Memory B cell (primary cell): ENCODE data around the gene AFDN.

Source experiments
- ATAC-seq: fragments of 150-1000 bp; cut with Tn5 transposase; 2 replicates; pipeline ENCODE4 v1.10.0; 2021; ENCODE audit warnings: low read depth, mild to moderate bottlenecking, moderate library complexity
- DNase-seq, 2 donors: peaks; one replicate each; pipeline ENCODE4 v3.0.0; 2022; ENCODE audit warnings: low spot score in 2 of 2
- H3K27ac Mint-ChIP-seq: one replicate; pipeline ENCODE4 v1.8.0; 2022; ENCODE audit warnings: mild to moderate bottlenecking, moderate library complexity, mixed read lengths
- H3K27me3 Mint-ChIP-seq: one replicate; pipeline ENCODE4 v1.8.0; 2022; ENCODE audit warnings: mixed read lengths
- H3K36me3 Mint-ChIP-seq: one replicate; pipeline ENCODE4 v1.8.0; 2022; ENCODE audit warnings: mild to moderate bottlenecking, mixed read lengths
- H3K4me1 Mint-ChIP-seq: one replicate; pipeline ENCODE4 v1.8.0; 2022; ENCODE audit warnings: mixed read lengths
- H3K4me3 Mint-ChIP-seq: one replicate; pipeline ENCODE4 v1.8.0; 2022; ENCODE audit warnings: mild to moderate bottlenecking, moderate library complexity, mixed read lengths
- H3K9me3 Mint-ChIP-seq: one replicate; pipeline ENCODE4 v1.8.0; 2022; ENCODE audit warnings: mixed read lengths

The AFDN gene

DNA sequence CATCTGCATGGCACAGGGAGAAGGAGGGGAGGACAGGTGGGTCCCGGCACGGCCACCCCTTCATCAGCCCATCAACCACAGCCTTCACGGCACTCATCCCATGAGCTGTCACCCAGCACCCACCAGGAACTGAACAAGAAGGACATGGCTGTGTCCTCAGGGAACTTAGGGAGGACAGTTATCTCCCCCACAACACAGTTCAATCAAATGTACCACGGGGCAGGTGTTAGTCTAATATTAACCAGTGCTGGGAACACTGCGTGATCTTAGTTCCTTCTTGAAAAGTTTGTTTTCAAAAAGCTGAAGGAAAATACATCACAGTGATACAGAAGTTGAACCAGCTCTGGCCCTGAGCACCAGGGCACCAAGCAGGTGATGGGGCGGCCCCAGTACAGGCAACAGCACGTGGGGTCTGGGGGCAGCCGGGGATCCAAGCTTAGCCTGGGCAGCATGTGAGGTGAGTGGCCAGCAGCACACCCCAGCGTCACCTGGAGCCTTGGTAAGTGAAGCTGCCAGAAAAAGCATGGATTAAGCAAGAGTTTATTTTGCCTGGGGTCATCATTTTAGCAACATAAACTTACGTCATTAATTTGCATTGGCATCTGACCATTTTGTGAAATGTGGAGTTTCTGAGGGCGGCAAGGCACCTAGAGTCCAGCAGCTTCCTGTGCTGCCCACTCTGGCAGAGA lies 35.5 kb upstream of the AFDN start:
- Mint-ChIP-seq H3K4me1 (peaks cover 7% of the 10 kb centered on the region), H3K4me3 (no peak overlapping the region), H3K27ac (no peak overlapping the region), H3K27me3 (peaks cover 24% of the 10 kb centered on the region), H3K9me3 (no peaks in the 10 kb centered on the region), H3K36me3 (no peaks in the 10 kb centered on the region)
- no peak for DNase-seq
- ATAC-seq: no peak

DNA sequence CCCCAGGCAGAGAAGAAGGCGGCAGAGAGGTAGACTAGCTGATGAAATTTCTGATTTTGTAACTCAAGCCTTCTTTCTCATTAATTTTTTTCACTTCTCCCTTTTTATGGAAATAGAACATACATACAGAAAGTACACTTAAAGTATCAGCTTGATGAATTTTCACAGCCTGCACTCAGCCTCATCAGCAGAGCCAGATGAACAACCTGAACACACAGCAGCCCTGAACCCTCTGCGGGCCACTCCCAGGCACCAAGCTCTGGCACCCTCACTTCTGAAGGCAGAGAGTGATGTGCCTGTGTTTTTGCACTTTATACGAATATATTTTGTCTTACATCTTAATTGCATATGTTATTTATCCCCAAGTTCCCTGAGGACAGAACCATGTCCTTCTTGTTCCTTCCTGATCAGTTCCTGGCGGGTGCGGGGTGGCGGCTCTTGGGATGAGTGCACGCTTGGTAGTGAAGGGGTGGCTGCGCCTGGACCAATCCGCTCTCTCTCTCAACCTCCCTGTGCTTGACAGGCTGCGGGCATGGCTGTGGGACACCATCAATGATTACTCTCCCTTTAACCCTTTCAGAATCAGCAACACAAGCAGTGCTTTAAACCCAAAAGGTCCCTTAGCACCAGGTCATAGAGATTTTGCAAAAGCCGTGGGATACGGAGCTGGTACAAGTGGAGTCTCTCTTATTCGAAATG lies 34.8 kb upstream of the AFDN start:
- Mint-ChIP-seq H3K9me3 (no peaks in the 10 kb centered on the region), H3K27ac (no peak overlapping the region), H3K36me3 (no peaks in the 10 kb centered on the region), H3K4me3 (no peak overlapping the region), H3K27me3 (peaks cover 24% of the 10 kb centered on the region), H3K4me1 (peaks cover 7% of the 10 kb centered on the region)
- no peak for DNase-seq
- ATAC-seq: no peak

DNA sequence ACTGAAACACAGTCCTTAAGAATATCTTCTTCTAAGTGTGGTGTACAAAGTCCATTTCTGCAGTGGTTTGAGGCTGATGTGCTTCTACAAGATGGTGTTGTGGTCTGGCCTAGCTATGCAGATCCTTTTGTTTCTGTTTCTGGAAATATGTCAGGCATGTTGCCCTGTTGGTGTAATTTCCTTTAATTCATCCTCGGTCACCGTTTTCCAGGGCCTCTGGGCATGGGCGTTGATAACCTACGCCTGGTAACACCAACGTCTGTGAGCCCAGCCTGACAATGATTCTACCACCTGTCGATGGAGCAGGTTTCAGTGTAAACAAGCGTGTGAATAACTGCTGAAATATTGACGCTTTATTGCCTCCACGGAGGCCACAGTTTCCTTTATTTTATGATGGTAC lies 33.3 kb upstream of the AFDN start:
- Mint-ChIP-seq H3K27me3 (peaks cover 26% of the 10 kb centered on the region), H3K4me3 (no peak overlapping the region), H3K4me1 (peaks cover 7% of the 10 kb centered on the region), H3K36me3 (no peaks in the 10 kb centered on the region), H3K9me3 (no peaks in the 10 kb centered on the region), H3K27ac (no peak overlapping the region)
- no peak for ATAC-seq
- no peak for DNase-seq

DNA sequence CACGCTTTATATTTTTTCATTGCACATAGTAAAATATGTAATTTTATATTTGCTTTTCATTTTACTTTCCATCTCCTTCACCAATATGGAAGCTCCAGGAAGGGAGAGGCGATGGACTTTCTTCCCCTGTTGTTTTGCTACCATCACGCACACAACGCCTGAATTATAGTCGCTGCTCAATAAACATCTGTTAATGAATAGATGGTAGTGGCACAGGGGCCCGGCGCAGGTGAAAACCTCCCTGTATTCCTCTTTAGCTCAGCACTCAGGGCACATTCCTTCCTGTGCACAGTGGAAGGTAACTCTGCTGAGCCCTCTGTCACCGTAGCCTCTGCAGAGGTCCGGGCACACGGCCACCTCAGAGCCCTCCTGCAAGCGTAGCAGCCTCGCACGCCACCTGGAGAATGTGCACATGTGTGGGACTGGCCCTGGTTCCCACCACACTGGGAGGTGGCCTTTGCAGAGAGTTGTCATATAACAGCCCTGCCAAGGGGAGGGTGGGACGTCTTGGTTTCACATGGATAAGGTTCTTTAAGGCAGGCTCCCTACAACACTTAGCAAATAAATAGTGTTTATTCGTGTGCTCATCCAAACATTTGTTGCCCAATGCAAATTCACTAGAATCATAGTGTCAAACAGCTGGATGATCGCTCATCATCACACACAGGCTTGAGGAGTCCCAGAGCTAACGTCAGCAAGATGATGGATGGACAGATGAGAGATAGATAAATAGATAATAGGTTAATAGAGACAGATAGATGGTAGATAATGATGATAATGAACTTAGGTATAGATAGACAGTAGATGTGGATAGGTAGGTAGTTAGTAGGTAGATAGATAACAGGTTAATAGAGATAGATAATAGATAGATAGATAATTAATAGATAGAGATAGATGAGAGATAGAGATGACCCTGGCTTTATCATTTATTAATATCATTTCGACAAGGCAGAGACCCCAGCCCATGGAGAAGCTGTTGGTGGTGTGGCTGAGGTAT lies 32.3 kb upstream of the AFDN start:
- Mint-ChIP-seq H3K4me1 (peaks cover 7% of the 10 kb centered on the region), H3K27ac (no peak overlapping the region), H3K9me3 (no peaks in the 10 kb centered on the region), H3K27me3 (peaks cover 29% of the 10 kb centered on the region), H3K4me3 (no peak overlapping the region), H3K36me3 (no peaks in the 10 kb centered on the region)
- DNase-seq (no peak), ATAC-seq (no peak)

DNA sequence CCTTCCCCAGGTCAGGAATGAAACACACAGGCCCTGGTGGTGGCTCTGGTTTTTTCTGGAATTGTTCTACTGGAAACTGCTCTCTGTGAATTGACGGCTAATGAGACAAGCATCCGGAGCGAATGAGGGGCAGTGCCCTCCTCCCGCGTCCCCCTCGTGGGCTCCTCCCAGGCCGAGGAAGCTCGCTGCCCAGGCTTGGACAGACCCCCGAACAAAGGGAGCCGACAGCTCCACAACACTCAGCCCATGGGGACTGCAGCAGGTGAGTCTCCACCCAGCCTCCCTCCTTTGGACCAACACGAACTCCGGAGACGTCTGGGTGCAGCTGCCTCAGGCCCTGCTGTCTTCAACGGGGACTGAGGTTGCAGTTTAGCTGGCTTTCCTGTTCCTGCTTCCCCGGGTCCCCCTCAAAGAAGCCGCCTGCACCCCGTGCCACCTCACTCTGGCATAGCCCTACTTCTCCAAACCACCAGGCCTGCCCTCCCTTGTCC lies 31.3 kb upstream of the AFDN start:
- Mint-ChIP-seq H3K4me3 (no peak overlapping the region), H3K27ac (no peak overlapping the region), H3K9me3 (no peaks in the 10 kb centered on the region), H3K27me3 (peaks cover 24% of the 10 kb centered on the region), H3K36me3 (no peaks in the 10 kb centered on the region), H3K4me1 (peaks cover 7% of the 10 kb centered on the region)
- DNase-seq: no peak
- ATAC-seq: no peak

DNA sequence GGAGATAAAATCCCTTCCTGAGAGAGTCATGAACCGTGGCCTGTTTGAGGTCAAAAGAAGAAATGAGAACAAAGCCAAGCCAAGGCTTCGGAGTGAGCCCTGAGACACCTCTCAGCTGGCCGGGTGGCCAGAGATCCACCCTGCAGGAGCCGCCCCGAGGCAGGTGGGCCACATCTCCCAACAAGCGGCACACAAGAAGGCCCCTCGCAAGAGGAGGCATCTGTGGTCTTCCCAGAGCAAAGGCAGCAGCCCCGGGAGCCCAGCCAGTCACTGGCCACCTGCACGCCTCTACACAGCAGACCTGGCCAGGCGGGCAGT lies 30.9 kb upstream of the AFDN start:
- DNase-seq: no peak
- Mint-ChIP-seq H3K27me3 (peaks cover 19% of the 10 kb centered on the region), H3K9me3 (no peaks in the 10 kb centered on the region), H3K27ac (no peak overlapping the region), H3K4me3 (no peak overlapping the region), H3K4me1 (peaks cover 7% of the 10 kb centered on the region), H3K36me3 (no peaks in the 10 kb centered on the region)
- ATAC-seq: no peak

DNA sequence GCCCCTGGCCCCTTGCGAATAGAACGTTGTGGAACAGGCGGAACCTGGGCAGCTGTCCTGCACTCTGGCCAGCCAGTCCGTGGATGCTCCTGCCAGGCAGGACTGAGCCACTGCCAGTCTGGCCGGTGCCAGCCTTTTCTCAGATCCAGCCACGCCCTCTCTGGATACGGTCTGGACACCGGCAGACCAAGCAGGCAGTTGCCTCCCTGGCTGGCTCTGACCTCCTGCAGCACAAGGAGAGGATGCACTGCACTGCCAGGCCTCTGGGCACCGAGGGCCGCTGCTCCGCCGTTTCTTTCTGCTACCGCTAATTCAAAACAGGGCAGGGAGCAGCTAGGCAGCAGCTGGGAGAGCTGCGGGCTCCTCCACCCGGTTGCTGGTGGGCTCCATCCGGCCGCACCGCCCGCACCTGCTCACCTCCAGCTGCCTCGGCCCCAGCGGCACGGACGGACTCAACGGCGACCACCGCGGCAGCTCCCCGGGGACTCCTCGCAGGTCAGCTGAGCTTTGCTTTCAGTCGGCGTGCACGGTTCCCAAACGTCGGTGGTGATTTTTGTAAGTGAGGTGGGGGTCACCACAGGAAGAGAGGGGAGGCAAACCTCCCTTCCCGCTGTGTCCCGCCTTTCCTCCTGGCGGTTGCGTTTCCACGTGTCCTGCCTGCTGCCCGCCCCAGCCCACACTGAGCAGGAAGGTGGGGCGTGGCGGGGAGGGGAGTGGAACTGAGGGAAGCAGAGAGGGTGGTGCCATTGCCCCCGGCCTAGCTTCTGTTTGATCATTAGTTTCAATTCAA lies 30.3 kb upstream of the AFDN start:
- Mint-ChIP-seq H3K27ac (no peak overlapping the region), H3K4me1 (peaks cover 7% of the 10 kb centered on the region)
- no peak for DNase-seq

DNA sequence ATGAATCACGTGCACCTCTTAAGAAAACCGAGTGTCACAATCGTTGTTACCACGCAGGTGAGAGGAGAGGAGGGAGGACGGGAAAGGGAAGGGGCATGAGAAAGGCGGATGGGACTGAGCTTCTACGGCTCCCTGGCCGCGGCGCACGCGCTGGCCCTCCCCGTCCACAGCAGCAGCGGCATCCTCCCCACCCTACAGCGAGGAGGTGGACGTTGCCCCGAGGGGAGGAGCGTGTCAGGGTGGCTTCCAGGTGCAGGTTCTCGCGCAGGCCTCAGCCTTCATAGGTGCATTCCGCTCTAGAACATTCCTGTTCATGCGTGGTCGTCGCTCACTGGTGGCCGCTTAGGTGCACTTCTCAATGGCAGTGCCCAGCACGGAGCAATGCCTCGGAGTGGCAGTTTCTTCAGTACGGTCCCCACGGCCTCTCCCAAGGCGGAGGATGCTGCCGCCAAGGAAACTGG lies 29.7 kb upstream of the AFDN start:
- H3K4me1 Mint-ChIP-seq: peaks cover 7% of the 10 kb centered on the region
- H3K27me3 Mint-ChIP-seq: peaks cover 23% of the 10 kb centered on the region
- no peaks in the 10 kb centered on the region for H3K9me3 Mint-ChIP-seq
- no peak overlapping the region for H3K27ac Mint-ChIP-seq
- DNase-seq (no peak), ATAC-seq (no peak)
- no peaks in the 10 kb centered on the region for H3K36me3 Mint-ChIP-seq
- peak overlapping the region; percentile 55 for H3K4me3 Mint-ChIP-seq

More for the DNA sequence above, 30.3 kb upstream of the AFDN start:
- peaks cover 19% of the 10 kb centered on the region for H3K27me3 Mint-ChIP-seq
- H3K4me3 Mint-ChIP-seq: peak overlapping the region; percentile 55
- H3K36me3 Mint-ChIP-seq: no peaks in the 10 kb centered on the region
- peak; percentile 41 for ATAC-seq
- H3K9me3 Mint-ChIP-seq: no peaks in the 10 kb centered on the region

DNA sequence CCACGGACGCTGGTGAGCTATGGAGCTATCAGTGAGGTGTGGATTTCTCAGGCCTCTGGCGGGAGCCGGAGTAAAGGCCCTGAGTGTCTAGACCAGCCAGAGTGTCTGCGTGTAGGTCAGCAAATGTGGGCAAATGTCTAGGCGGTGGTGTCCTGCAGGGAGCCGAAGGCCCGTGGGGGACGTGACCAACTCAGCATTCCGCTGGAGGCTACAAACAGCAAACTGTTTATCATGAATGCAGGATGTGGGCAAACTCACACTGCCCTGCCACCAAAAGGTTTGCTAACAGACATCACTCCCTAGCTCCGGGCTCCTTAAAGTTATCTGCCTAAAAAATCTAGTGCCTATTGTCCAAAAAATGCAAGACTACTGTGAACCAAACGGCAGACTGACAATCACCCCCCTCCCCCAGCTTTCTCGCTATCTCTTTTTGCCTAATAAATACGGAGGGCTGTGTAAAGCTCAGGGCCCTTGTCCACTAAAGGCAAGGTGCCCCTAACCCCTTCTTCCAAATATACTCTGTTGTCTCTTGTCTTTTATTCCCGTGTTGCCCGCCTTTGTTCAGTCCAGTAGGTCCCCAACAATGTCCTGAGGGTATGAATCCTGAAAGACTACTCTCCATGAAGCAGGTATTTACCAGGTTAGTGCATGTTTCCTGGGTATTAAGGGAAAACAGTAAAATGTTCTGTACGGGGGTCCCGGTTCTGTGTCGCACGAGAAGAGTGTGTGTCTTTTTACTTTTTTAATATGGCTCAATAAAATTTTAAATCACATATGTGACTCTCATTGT lies 29.0 kb upstream of the AFDN start:
- H3K27me3 Mint-ChIP-seq: peaks cover 23% of the 10 kb centered on the region
- no peak for DNase-seq
- no peaks in the 10 kb centered on the region for H3K9me3 Mint-ChIP-seq
- H3K4me1 Mint-ChIP-seq: peaks cover 7% of the 10 kb centered on the region
- ATAC-seq: no peak
- H3K36me3 Mint-ChIP-seq: no peaks in the 10 kb centered on the region
- H3K4me3 Mint-ChIP-seq: peak overlapping the region; percentile 22
- no peak overlapping the region for H3K27ac Mint-ChIP-seq

DNA sequence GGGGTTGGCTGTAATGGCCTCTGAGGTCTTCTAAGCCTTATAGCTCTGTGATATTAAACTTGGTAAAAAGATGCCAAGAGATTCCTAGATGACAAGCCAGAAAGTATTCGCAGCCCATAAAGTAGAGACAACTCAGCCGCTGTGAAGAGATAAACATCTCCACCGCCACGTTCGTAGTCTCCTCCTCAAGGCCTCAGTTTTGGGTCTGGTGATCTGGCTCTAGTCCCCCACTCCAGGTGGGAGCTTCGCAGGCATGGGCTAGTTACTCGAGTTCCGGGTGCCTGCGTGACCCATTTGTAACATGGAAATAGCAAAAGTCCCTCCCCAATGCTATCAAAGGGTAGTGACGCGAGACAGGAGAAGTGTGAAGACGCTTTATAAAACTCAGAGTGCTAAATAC lies 28.3 kb upstream of the AFDN start:
- DNase-seq: no peak

DNA sequence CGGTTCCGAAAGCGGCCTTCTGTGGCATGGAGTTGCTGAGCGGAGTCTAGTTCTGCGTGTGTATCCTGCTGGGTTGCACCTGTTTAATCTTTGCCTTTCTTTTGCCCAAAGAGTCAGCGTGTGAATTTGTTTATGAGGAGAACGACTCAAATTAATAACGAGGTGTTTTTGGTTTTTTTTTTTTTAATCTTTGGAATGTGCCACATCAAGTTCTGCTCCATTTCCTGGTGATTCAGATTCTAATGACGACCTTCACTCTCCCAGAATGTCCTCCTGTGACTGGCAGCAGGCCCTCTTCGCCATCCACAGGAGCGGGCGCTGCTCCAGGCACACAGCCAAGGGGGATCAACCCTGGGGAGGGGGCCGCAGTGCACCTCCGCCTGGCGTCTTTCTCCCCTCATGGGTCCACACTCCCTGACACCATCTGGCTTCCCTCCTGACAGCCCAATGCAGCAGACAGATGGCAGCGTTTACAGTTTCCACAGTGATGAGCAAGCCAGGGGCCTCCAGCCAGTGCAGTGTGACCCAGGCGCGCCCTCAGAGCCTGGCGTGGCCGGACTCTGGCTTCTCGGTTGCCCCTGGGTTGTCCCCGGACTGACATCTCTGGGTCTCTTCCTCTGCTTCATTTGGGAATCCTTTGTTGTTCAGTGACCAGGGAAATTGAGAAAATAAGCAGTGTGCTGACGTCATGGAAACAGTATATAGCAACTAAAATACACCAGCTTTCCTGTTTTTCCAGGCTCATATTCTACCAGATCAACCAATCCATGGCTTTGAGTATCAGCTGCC lies 27.5 kb upstream of the AFDN start:
- Mint-ChIP-seq H3K27me3 (peaks cover 29% of the 10 kb centered on the region), H3K9me3 (no peaks in the 10 kb centered on the region), H3K36me3 (no peaks in the 10 kb centered on the region), H3K27ac (no peak overlapping the region), H3K4me3 (no peak overlapping the region), H3K4me1 (peaks cover 7% of the 10 kb centered on the region)
- no peak for DNase-seq
- no peak for ATAC-seq

More for the DNA sequence above, 28.3 kb upstream of the AFDN start:
- Mint-ChIP-seq H3K27me3 (peaks cover 29% of the 10 kb centered on the region), H3K4me1 (peaks cover 7% of the 10 kb centered on the region), H3K9me3 (no peaks in the 10 kb centered on the region), H3K36me3 (no peaks in the 10 kb centered on the region), H3K4me3 (no peak overlapping the region), H3K27ac (no peak overlapping the region)
- ATAC-seq: no peak

DNA sequence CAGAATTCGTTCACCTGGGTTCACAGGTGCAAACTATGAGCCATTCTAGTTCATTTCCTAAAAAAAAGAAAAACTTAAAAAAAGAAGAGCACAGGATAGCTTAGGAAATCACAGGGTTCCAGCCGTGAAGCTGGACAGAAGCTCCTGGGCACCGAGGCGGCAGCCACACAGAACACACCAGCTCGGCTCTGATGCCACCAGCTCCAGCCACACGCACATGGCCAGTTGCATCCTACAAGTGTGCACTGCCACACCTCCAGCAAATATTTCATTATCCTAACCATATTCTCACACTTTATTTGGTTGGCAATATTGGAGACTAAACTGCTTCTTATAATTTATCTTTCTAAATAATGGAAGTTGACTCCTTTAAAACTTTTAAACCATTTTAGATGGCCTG lies 26.2 kb upstream of the AFDN start:
- Mint-ChIP-seq H3K4me3 (no peak overlapping the region), H3K4me1 (peaks cover 2% of the 10 kb centered on the region), H3K27me3 (peaks cover 26% of the 10 kb centered on the region), H3K27ac (no peak overlapping the region), H3K36me3 (no peaks in the 10 kb centered on the region), H3K9me3 (no peaks in the 10 kb centered on the region)
- ATAC-seq: no peak
- DNase-seq: no peak
